ENCODE data around the gene SLCO3A1. TPM values are rescaled to one million over a fixed set of nuclear protein-coding genes. Genes with fewer than 3 reads are reported as not detected.

The SLCO3A1 gene
- total RNA-seq, 3 donors from 2014 or later = 8.5 to 14.1 (median 13.6) TPM

DNA sequence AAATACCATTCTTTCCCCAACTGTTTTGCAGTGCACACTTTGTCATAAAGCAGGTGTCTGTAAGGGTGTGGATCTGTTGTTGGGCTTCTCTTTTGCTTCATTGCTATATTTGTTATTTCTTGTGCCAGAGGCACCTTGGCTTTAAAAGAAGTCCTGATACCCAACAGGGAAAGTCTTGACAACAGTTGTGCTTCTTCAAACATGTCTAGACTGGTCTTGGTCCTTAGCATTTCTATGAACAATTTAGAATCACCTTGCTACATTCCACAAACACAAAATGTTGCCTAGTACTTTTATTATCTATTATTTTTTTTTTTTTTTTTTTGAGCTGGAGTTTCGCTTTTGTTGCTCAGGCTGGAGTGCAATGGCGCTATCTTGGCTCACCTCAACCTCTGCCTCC lies 233.7 kb downstream of the SLCO3A1 start:
- no peak overlapping the region for H3K27ac ChIP-seq
- H3K36me3 ChIP-seq = no peaks in the 10 kb centered on the region
- DNase-seq (ENCODE audit: low spot score in 2 of 2) = no peak
- H3K9me3 ChIP-seq = no peaks in the 10 kb centered on the region
- intact Hi-C loops (cut with DNase I; ENCODE audit: low total_unique reads) = loop anchor here (10.0 kb wide), 1 partner anchor 792 kb away; no protein-coding TSS in a partner anchor
- TF ChIP-seq, protein P1, sequence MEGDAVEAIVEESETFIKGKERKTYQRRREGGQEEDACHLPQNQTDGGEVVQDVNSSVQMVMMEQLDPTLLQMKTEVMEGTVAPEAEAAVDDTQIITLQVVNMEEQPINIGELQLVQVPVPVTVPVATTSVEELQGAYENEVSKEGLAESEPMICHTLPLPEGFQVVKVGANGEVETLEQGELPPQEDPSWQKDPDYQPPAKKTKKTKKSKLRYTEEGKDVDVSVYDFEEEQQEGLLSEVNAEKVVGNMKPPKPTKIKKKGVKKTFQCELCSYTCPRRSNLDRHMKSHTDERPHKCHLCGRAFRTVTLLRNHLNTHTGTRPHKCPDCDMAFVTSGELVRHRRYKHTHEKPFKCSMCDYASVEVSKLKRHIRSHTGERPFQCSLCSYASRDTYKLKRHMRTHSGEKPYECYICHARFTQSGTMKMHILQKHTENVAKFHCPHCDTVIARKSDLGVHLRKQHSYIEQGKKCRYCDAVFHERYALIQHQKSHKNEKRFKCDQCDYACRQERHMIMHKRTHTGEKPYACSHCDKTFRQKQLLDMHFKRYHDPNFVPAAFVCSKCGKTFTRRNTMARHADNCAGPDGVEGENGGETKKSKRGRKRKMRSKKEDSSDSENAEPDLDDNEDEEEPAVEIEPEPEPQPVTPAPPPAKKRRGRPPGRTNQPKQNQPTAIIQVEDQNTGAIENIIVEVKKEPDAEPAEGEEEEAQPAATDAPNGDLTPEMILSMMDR (IDR thresholded peaks at IDR 0.05) = no peak
- TF ChIP-seq POLR2AphosphoS5 (IDR thresholded peaks at IDR 0.05) = no peak
- no peak for TF ChIP-seq POLR2A (IDR thresholded peaks at IDR 0.05)
- H3K4me3 ChIP-seq = no peak overlapping the region
- no peaks in the 10 kb centered on the region for H3K27me3 ChIP-seq
- H3K4me1 ChIP-seq = no peaks in the 10 kb centered on the region

- intact Hi-C loops (cut with DNase I; ENCODE audit: low total_unique reads) = no loop called here
- Histone ChIP-seq H3K27me3 (no peaks in the 10 kb centered on the region), H3K9me3 (no peaks in the 10 kb centered on the region), H3K4me3 (no peak overlapping the region), H3K27ac (no peak overlapping the region), H3K36me3 (no peaks in the 10 kb centered on the region), H3K4me1 (no peaks in the 10 kb centered on the region)
- no peak for TF ChIP-seq POLR2A (IDR thresholded peaks at IDR 0.05)
- TF ChIP-seq, protein P1 (IDR thresholded peaks at IDR 0.05) = peak in 1 of 3 donors; percentile 44
- TF ChIP-seq POLR2AphosphoS5 (IDR thresholded peaks at IDR 0.05) = no peak
- peak in 1 of 2 donors; percentile 57 for DNase-seq (ENCODE audit: low spot score in 2 of 2)
These were observed 237.7 kb downstream of the SLCO3A1 start for GRCh38 chr15:92091155-92091734.

- no peaks in the 10 kb centered on the region for H3K36me3 ChIP-seq
- no peaks in the 10 kb centered on the region for H3K9me3 ChIP-seq
- peaks cover 0 to 4% of the 10 kb centered on the region in 2 donors for H3K4me1 ChIP-seq
- no peak overlapping the region for H3K27ac ChIP-seq
- TF ChIP-seq POLR2AphosphoS5 (IDR thresholded peaks at IDR 0.05) (no peak), POLR2A (IDR thresholded peaks at IDR 0.05) (no peak)
- TF ChIP-seq, protein P1 (IDR thresholded peaks at IDR 0.05) = no peak
- no peak for DNase-seq (ENCODE audit: low spot score in 2 of 2)
- H3K4me3 ChIP-seq = no peak overlapping the region
- no peaks in the 10 kb centered on the region for H3K27me3 ChIP-seq
- intact Hi-C loops (cut with DNase I; ENCODE audit: low total_unique reads) = no loop called here
These were observed 239.0 kb downstream of the SLCO3A1 start for GRCh38 chr15:92092289-92093105.

DNA sequence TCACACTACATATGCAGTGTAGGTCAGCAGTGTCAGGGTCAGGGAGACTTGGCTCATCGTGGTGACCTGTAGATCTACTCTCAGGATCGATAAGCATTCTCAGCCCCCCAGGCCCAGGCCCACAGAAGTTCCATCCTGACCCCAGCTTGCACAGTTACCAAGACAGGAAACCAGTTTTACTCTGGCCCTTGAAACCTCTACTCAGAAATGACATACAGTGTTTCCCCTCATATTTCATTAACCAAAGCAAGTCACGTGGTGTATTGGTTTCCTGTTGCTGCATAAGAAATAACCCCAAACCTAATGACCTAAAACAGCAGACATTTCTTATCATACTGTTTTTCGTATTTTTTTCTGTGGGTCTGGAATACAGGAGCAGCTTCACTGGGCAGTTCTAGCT lies 242.2 kb downstream of the SLCO3A1 start:
- TF ChIP-seq POLR2A (IDR thresholded peaks at IDR 0.05) = no peak
- no peak for TF ChIP-seq POLR2AphosphoS5 (IDR thresholded peaks at IDR 0.05)
- TF ChIP-seq, protein P1 (IDR thresholded peaks at IDR 0.05) = no peak
- Histone ChIP-seq H3K4me3 (no peak overlapping the region), H3K9me3 (no peaks in the 10 kb centered on the region), H3K36me3 (no peaks in the 10 kb centered on the region), H3K4me1 (peaks cover 0 to 9% of the 10 kb centered on the region in 2 donors), H3K27me3 (no peaks in the 10 kb centered on the region), H3K27ac (no peak overlapping the region)
- no peak for DNase-seq (ENCODE audit: low spot score in 2 of 2)
- intact Hi-C loops (cut with DNase I; ENCODE audit: low total_unique reads) = no loop called here
